ENCODE measurements around the gene SPTBN1.
"Not testable (repeated sequence)": the region's sequence is repeated elsewhere in the genome, so short reads cannot be mapped to it uniquely, and the experiment has no call there.

SPTBN1 gene

DNA sequence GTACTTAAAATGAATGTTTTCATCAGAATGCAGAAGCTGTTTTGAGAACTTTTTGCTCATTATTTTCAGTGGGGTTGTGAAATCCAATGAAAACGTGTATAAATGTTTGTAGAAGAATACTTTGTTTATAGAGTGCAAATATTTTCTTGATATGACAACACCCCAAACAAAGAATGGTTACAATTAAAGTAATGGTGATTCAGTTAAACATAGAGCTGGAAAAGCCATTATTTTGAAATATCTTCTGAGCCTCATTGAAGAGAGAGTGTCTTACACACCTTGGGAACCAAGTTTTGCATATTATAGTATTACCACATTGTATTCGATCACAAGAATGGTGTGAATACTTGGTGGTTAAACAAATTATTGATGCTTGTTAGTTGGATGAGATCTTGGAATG, 48.7 kb downstream of the SPTBN1 start:
- DNase-seq: no peak

GRCh38 chr2:54508541-54508940, 52.4 kb downstream of the SPTBN1 start:
- DNase-seq: no peak

GRCh38 chr2:54509043-54509442, 52.9 kb downstream of the SPTBN1 start:
- not testable (repeated sequence) for DNase-seq

GRCh38 chr2:54510916-54511315, 54.8 kb downstream of the SPTBN1 start:
- no peak for DNase-seq

DNA sequence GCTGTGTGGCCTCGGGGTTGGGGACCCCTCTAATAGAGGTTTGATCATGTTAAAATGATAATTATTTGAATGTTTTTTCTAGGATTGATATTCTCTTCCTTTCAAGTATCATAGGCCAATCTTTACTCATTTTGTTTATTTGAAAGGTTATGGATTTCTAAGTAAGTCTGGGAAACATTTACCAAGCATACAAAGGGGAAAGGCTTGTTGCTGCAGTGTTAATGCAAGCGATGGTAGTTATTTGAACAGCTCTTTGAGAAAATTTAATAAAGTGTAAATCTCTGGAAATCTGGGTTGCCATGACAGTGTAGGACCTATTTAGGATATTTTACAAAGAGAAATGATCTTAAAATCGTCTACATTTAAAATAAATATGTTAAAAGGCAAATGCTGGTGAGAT, 56.1 kb downstream of the SPTBN1 start:
- no peak for DNase-seq

- no peak for DNase-seq
Observed at GRCh38 chr2:54512663-54513362, 56.7 kb downstream of the SPTBN1 start.

- DNase-seq: no peak
Observed at GRCh38 chr2:54513363-54513715, 57.2 kb downstream of the SPTBN1 start.

GRCh38 chr2:54514822-54515569, 58.9 kb downstream of the SPTBN1 start:
- no peak for DNase-seq

DNA sequence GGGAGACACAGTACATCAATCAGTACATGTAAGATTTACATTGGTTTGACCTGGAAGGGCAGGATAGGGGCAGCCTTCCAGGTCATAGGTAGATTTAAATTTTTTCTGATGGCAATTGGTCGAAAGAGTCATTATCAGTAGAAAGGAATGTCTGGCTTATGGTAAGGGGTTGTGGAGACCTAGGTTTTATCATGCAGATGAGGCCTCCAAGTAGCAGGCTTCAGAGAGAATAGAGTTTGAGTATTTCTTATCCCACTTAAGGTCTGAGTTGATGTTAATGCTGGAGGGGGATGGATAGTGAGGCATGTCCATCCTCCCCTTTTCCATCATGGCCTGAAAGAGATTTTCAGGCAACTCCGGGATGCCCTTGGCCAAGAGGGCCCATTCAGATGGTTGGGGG, 60.7 kb downstream of the SPTBN1 start:
- no peak for DNase-seq

DNA sequence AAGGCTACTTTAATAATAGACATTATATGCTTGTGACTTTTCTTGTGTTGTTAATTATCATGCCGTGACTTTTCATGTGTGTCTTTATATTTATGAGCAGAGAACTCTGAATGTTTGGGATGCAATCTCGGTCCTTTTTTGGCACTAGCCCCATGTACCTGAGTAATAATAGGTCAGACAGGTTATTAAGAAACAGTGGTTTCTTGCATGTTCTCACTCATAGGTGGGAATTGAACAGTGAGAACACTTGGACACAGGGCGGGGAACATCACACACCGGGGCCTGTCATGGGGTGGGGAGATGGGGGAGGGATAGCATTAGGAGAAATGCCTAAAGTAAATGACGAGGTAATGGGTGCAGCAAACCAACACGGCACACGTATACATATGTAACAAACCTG, 61.9 kb downstream of the SPTBN1 start:
- DNase-seq: not testable (repeated sequence)

GRCh38 chr2:54518430-54518829, 62.3 kb downstream of the SPTBN1 start:
- no peak for DNase-seq

- DNase-seq: no peak
Observed at GRCh38 chr2:54519841-54520459, 63.8 kb downstream of the SPTBN1 start.

GRCh38 chr2:54520687-54521086, 64.6 kb downstream of the SPTBN1 start:
- no peak for DNase-seq

GRCh38 chr2:54522624-54523281, 66.6 kb downstream of the SPTBN1 start:
- no peak for DNase-seq

DNA sequence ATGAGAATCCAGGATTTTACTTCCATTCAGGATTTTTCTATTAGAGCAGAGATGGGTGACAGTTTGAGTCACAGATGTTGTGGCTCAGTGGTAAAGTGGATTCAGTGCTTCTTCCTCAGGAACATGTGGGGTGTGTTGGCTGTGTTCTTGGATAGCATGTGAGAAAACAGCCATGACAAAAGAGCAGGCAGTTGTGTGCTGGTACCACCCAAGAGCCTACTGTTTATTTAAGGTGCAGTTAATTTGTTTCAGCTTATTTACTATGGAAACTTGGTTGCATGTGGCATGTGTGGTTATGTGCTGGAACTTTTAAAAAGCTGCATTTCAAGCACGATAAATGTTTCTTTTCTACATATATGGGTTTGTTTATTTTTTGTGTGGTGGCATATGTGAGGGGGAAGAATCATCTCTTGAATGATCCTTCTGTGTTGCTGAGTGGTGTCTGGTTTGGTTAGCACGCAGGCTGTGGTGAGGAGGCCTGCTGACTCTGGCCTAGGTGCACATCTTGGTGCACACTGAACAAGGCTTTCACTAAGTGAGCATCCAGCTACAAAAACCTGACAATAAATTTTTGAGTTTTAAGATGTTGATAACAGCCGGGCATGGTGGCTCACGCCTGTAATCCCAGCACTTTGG, 67.3 kb downstream of the SPTBN1 start:
- DNase-seq: no peak

DNA sequence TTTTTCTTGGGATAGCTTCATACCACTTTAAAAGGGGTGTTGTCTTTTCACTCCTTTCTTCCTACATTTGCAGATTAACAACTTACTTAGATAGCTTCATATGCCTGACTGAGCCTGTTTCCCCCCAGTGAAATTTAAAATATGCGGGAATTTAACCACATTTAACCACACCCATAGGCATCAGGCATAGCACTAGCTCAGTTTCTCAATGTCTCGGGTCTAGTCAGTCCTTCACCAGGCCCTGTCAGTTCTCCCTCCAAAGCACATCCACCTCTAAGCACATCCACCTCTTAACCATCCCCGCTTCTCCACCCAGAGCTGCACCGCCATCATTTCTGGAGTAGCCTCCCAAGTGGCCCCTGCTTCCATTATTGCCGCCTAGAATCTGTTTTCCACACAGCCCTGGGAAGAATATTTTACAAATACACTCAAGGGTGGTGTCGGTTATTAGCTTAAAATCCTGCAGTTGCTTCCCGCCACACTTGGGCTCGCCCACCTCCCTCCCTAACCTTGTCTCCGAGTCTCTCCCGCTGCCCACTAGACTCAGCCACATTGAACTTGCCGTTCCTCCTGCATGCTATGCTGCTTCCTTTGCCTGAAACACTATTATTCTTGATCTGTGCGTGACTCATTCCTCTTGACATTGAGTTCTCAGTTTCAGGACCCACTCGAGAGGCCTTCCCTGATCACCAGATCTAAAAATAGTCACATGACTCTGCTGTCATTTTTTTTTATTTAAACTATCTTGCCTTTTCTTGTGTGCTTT, 68.3 kb downstream of the SPTBN1 start:
- no peak for DNase-seq

- no peak for DNase-seq
Observed at GRCh38 chr2:54525321-54525720, 69.2 kb downstream of the SPTBN1 start.

DNA sequence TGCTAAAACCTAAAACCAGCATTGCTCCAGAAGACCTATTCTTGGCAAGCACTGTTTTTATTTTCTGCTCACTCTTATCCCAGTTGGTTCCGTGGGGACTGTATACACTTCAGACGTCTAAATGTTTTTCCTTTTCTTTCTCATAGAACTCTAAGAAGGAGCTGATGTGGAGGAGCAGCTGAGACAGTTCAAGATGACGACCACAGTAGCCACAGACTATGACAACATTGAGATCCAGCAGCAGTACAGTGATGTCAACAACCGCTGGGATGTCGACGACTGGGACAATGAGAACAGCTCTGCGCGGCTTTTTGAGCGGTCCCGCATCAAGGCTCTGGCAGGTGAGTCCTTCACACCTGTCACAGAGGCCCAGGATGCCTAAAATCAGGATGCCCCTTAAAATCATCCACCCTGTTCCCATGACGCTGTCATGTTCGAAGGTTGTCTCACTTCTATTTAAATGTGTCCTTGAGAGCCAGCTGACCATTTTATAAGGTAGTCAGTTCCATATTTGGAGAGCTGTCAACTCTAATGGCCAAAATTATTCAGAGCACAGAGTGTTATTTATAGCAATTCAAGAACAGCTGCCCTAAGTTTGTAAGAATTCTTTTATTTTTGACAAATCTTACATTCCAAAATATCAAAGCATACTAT, 70.2 kb downstream of the SPTBN1 start:
- no peak for DNase-seq

- no peak for DNase-seq
Observed at GRCh38 chr2:54528311-54528955, 72.3 kb downstream of the SPTBN1 start.

DNA sequence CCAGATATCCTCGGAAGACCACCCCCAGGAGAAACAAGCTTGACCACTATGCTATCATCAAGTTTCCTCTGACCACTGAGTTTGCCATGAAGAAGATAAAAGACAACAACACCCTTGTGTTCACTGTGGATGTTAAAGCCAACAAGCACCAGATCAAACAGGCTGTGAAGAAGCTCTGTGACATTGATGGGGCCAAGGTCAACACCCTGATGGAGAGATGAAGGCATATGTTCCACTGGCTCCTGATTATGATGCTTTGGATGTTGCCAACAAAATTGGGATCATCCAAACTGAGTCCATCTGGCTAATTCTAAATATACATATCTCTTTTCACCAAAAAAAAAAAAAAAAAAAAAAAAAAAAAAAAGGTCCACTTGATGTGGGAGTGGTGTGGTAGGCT, 73.4 kb downstream of the SPTBN1 start:
- not testable (repeated sequence) for DNase-seq

- DNase-seq: no peak
Observed at GRCh38 chr2:54529935-54530334, 73.8 kb downstream of the SPTBN1 start.

Measured in left hindlimb (tissue), 1 donor.